GM10266 (cell line): Measurements from ENCODE around the gene CLEC16A.
"Not testable (repeated sequence)": the region's sequence is repeated elsewhere in the genome, so short reads cannot be mapped to it uniquely, and the experiment has no call there.

Experiments
- DNase-seq: peaks from one replicate; pipeline ENCODE4 v3.0.0; 2012; ENCODE audit errors: extremely low spot score
- TF ChIP-seq, protein P1 (sequence below): IDR thresholded peaks from 2 replicates; pipeline ENCODE4 v1.5.1; 2012; ENCODE audit warnings: mild to moderate bottlenecking, low read depth; ENCODE audit not compliant: control insufficient read depth, insufficient read depth; ENCODE audit errors: missing control alignments

The CLEC16A gene

GRCh38 chr16:10920726-10921427 is 23.5 kb upstream of the CLEC16A start:
- TF ChIP-seq, protein P1, sequence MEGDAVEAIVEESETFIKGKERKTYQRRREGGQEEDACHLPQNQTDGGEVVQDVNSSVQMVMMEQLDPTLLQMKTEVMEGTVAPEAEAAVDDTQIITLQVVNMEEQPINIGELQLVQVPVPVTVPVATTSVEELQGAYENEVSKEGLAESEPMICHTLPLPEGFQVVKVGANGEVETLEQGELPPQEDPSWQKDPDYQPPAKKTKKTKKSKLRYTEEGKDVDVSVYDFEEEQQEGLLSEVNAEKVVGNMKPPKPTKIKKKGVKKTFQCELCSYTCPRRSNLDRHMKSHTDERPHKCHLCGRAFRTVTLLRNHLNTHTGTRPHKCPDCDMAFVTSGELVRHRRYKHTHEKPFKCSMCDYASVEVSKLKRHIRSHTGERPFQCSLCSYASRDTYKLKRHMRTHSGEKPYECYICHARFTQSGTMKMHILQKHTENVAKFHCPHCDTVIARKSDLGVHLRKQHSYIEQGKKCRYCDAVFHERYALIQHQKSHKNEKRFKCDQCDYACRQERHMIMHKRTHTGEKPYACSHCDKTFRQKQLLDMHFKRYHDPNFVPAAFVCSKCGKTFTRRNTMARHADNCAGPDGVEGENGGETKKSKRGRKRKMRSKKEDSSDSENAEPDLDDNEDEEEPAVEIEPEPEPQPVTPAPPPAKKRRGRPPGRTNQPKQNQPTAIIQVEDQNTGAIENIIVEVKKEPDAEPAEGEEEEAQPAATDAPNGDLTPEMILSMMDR, result no peak
- DNase-seq, result no peak

DNA sequence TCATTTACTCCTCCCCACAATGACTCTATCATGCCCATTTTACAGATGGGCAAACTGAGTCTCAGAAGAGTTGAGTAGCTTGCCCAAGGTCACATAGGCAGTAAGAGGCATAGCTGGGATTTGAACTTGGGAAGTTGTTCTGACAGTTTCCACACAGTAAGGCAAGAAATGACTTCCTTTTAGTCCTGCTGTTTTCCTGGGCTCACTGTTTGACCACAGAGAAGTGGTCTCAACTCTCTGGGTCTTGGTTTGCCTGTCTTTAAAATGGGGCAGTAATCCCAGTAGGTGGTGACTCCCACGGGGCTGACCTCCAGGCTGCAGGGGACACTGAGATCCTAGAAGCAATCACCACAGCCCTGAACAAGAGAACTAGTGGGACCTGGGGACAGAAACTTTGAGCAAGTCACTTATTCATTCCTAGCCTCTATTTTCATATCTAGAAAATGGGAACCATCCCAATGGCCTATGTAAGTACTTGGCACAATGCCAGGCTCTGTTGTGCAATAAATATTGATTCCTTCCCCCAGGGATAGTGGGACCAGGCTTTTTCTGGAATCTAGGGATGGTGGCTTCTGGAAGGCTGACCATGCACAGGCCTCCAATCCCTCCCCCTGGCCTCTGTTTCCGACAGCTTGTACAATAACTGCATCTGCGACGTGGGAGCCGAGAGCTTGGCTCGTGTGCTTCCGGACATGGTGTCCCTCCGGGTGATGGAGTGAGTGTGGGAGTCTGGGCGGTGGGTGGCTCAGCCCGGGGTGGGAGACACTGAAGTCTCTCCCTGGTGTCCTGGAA is 22.6 kb upstream of the CLEC16A start:
- TF ChIP-seq, protein P1, result no peak
- DNase-seq, result no peak

- TF ChIP-seq, protein P1, result no peak
- DNase-seq, result no peak
Observed at GRCh38 chr16:10922328-10923145, 21.8 kb upstream of the CLEC16A start.

- TF ChIP-seq, protein P1, result no peak
- DNase-seq, result no peak
Observed at GRCh38 chr16:10923146-10923649, 21.2 kb upstream of the CLEC16A start.

DNA sequence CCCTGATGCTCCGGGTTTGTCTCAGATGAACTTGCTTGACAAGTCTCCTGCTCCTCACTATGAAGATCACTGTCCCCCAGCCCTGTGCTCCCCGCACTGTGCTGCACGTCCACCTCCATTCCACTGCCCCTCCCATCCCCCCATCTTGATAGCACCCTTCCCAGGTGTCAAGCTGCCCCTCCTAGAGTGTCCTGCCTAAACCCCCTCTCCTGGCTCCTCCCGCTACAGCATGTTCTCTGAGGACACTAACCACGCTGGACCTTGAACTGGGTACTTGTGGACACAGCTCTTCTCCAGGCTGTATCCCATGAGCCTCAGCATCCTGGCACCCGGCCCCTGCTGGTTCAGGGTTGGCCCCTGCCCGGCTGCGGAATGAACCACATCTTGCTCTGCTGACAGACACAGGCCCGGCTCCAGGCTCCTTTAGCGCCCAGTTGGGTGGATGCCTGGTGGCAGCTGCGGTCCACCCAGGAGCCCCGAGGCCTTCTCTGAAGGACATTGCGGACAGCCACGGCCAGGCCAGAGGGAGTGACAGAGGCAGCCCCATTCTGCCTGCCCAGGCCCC is 20.6 kb upstream of the CLEC16A start:
- TF ChIP-seq, protein P1, result no peak
- no peak for DNase-seq

GRCh38 chr16:10925285-10925684 is 19.1 kb upstream of the CLEC16A start:
- DNase-seq, result not testable (repeated sequence)

DNA sequence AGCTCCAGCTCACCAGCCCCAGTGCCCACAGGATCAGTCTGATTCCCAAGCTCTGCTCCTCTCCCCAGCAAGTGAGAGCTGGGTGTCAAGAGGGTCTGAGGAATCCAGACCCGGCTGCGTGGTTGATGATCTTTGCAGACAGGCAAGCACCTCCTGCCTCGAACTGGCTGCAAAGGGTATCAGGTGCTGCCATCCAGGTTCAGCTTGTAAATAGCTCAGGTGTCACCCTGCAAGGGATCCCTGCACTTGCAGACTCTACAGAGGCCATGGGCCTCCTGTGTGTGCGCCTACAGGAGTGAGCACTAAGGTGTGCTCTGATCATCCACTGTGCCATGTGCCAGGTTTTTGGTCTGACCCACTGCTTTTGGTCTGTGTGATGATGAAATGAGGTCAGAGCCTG is 18.3 kb upstream of the CLEC16A start:
- DNase-seq, result no peak
- TF ChIP-seq, protein P1, result no peak
